K562 (cell line): ENCODE measurements around the gene TSEN54. TPM values are rescaled to one million over a fixed set of nuclear protein-coding genes. Genes with fewer than 3 reads are reported as not detected.
A peak's percentile ranks its signal among the peaks of the same experiment; 100 is the strongest.

Experiments
- ATAC-seq: fragments of 200-7000 bp; cut with Tn5 transposase; 3 replicates; pipeline ENCODE4 v1.9.1; 2020; ENCODE audit warnings: moderate library complexity
- BruUV-seq: library from RNA; stranded (reverse); fragments of 400-500 nt; replicated peaks from 2 replicates; lab custom pipeline; 2021; lab: Mats Ljungman, UMichigan
- CTCF ChIA-PET: fragments of 300-600 bp; formaldehyde crosslinking; extraction: SDS; loops from one replicate; lab custom pipeline; 2021; ENCODE audit warnings: low intra/inter-chr PET ratio; lab: Yijun Ruan, JAX
- POLR2A ChIA-PET: fragments of 300-600, 350-650 bp; sonication (Branson Sonifier 250); formaldehyde crosslinking; extraction: SDS; loops from one replicate; lab custom pipeline; 2021; ENCODE audit warnings: antibody characterized with exemption, inconsistent platforms; lab: Yijun Ruan, JAX
- DNase-seq, 4 experiments: peaks; one replicate each; pipeline versions ENCODE4 v3.0.0 to v3.0.0-alpha.2; 2011 to 2018; ENCODE audit warnings: low spot score in 3 of 4, mixed read lengths in 3 of 4; ENCODE audit errors: extremely low read depth in 1 of 4
- FAIRE-seq: peaks from 2 replicates; lab custom pipeline; 2011; peaks lifted over from hg19 to GRCh38; lab: Jason Lieb, UNC
- H2AFZ ChIP-seq: 2 replicates; pipeline ENCODE4 v1.6.0; 2011; ENCODE audit warnings: low read depth, low read length, control low read depth, inconsistent platforms
- H3K27ac ChIP-seq: fragments of 200-600 bp; 3 replicates; pipeline ENCODE4 v1.8.0; 2011; ENCODE audit warnings: low read depth, mild to moderate bottlenecking, control low read depth, inconsistent platforms, low read length, moderate library complexity, mixed read lengths; ENCODE audit errors: extremely low read depth
- H3K27me3 ChIP-seq, 2 experiments: fragments of 300-600 bp in 1 of 2; 2 replicates in 1 of 2; 3 replicates in 1 of 2; pipeline versions ENCODE4 v1.6.0 to v1.8.0; 2011; ENCODE audit warnings: inconsistent platforms in 2 of 2, low read length in 2 of 2, mild to moderate bottlenecking in 1 of 2, mixed read lengths in 1 of 2, moderate library complexity in 1 of 2; ENCODE audit not compliant: control insufficient read depth in 2 of 2, insufficient read depth in 2 of 2
- H3K36me3 ChIP-seq: fragments of 300-600 bp; 3 replicates; pipeline ENCODE4 v1.8.0; 2011; ENCODE audit warnings: mild to moderate bottlenecking, low read length, inconsistent platforms; ENCODE audit not compliant: control insufficient read depth, insufficient read depth
- H3K4me1 ChIP-seq, 2 experiments: fragments of 200-600 bp in 1 of 2; replicated peaks in 1 of 2; 2 replicates in 1 of 2; 3 replicates in 1 of 2; pipeline versions ENCODE4 v1.5.1 to v1.8.0; 2011; ENCODE audit warnings: inconsistent platforms in 2 of 2, low read length in 2 of 2, mild to moderate bottlenecking in 1 of 2, mixed read lengths in 1 of 2, moderate library complexity in 1 of 2; ENCODE audit not compliant: control insufficient read depth in 2 of 2, insufficient read depth in 2 of 2
- H3K4me2 ChIP-seq: 2 replicates; pipeline ENCODE4 v1.6.1; 2011; ENCODE audit warnings: low read length, control low read depth, inconsistent platforms, mixed read lengths; ENCODE audit not compliant: insufficient read depth
- H3K4me3 ChIP-seq: fragments of 200-600 bp; sonication (generic), shearing (Covaris generic); 2 replicates; pipeline ENCODE4 v1.5.1; 2016; ENCODE audit warnings: control low read depth, inconsistent platforms
- H3K79me2 ChIP-seq: fragments of 200-600 bp; 3 replicates; pipeline ENCODE4 v1.8.0; 2011; ENCODE audit warnings: low read length, inconsistent platforms; ENCODE audit not compliant: control insufficient read depth, insufficient read depth
- H3K9ac ChIP-seq, 2 experiments: 2 replicates each; pipeline versions ENCODE4 v1.6.0 to v1.6.1; 2011; ENCODE audit warnings: low read depth in 2 of 2, low read length in 2 of 2, control low read depth in 1 of 2, inconsistent platforms in 1 of 2, mild to moderate bottlenecking in 1 of 2, mixed read lengths in 1 of 2; ENCODE audit not compliant: insufficient read depth in 1 of 2
- H3K9me1 ChIP-seq: one replicate; pipeline ENCODE4 v1.6.0; 2011; ENCODE audit warnings: inconsistent platforms, mild to moderate bottlenecking, low read length, moderate library complexity; ENCODE audit not compliant: control insufficient read depth, insufficient read depth
- H3K9me3 ChIP-seq: replicated peaks from 2 replicates; pipeline ENCODE4 v1.5.1; 2011; ENCODE audit warnings: low read depth, low read length, inconsistent platforms; ENCODE audit not compliant: control insufficient read depth, insufficient read depth
- H4K20me1 ChIP-seq: replicated peaks from 2 replicates; pipeline ENCODE4 v1.6.1; 2011; ENCODE audit warnings: low read length, inconsistent platforms, mixed read lengths; ENCODE audit not compliant: control insufficient read depth, insufficient read depth
- HBP1 ChIP-seq: fragments of 450-650 bp; formaldehyde crosslinking; IDR thresholded peaks from 2 replicates; pipeline ENCODE4 v1.4.0; 2022; ENCODE audit warnings: missing genetic modification characterization
- HDAC8 ChIP-seq: fragments of 450-650 bp; IDR thresholded peaks from 2 replicates; pipeline ENCODE4 v1.6.1; 2016; ENCODE audit warnings: mild to moderate bottlenecking, missing genetic modification characterization, moderate library complexity, missing compliant biosample characterization
- POLR2G ChIP-seq: fragments of 200-400 bp; formaldehyde crosslinking; IDR thresholded peaks from 2 replicates; pipeline ENCODE4 v1.6.1; 2017; ENCODE audit warnings: low read depth, mild to moderate bottlenecking, antibody characterized with exemption, low read length, moderate library complexity
- RHOXF2B ChIP-seq: fragments of 250-450 bp; sonication (Bioruptor Pico); conservative IDR thresholded peaks from 2 replicates; pipeline ENCODE4 v1.5.1; 2021
- WGBS: fragments of 100-300 bp; shearing (Covaris generic); methylation state at CpG from one replicate; pipeline ENCODE4 v1.1.6; 2016; ENCODE audit warnings: low coverage, mixed read lengths; ENCODE audit not compliant: insufficient coverage; ENCODE audit errors: missing lambda C conversion rate; 5-methylcytosine and 5-hydroxymethylcytosine counted together
- in situ Hi-C: fragments of 300-500 bp; cut with MboI; formaldehyde crosslinking; loops from 4 replicates; pipeline ENCODE4 v1.15.0; 2018; ENCODE audit warnings: inconsistent platforms, mixed read lengths
- intact Hi-C: fragments of 100-400 bp; cut with micrococcal nuclease; formaldehyde crosslinking; loops from 2 replicates; pipeline ENCODE4 v1.14.2; 2022
- polyA plus RNA-seq, 8 experiments: library from polyadenylated mRNA; depleted of rRNA in 4 of 8; stranded (reverse) in 5 of 8; unstranded in 3 of 8; fragments of >200 nt; fragmentation: Nextera tagmentation in 2 of 8; fragmentation: Illumina TruSeq in 1 of 8; extraction: Ambion mirVana in 2 of 8; extraction: Trizol in 1 of 8; gene quantifications; 2 replicates each; pipeline versions ENCODE4 v1.2.1 to v1.2.3, GENCODE V29; 2011 to 2014; ENCODE audit warnings: inconsistent platforms in 1 of 8, missing spikeins in 1 of 8
- total RNA-seq, 7 experiments: library from RNA; depleted of rRNA in 6 of 7; stranded (reverse); fragments of >200 nt in 6 of 7; fragmentation: Illumina TruSeq in 2 of 7; extraction: Trizol in 2 of 7; gene quantifications; 2 replicates each; pipeline versions ENCODE4 v1.2.1 to v1.2.3, GENCODE V29; 2011 to 2021; ENCODE audit warnings: low replicate concordance in 1 of 7

TSEN54 gene
- total and polyA plus RNA-seq, 9 of the 15 experiments (the other 6 are each of a cell fraction or from before 2014, with no cell fraction given) = 5.9 to 64.3 (median 48.9) TPM

- Histone ChIP-seq H3K27ac (no peak overlapping the region), H3K36me3 (peaks cover 61% of the 10 kb centered on the region; the same call in 2 of the 3 replicates)
These were observed 20.3 kb upstream of the TSEN54 start for GRCh38 chr17:75496005-75496404.

More at GRCh38 chr17:75496005-75496404, 20.3 kb upstream of the TSEN54 start:
- H2AFZ ChIP-seq = no peak overlapping the region
- H3K4me1 ChIP-seq = peaks cover 0 to 40% of the 10 kb centered on the region in 2 experiments; a peak in 2 of 5 replicates
- ATAC-seq = no peak
- no peaks in the 10 kb centered on the region for H3K27me3 ChIP-seq
- 80% methylated on average over 8 of the region's 11 CpGs for WGBS
- H3K79me2 ChIP-seq = no peaks in the 10 kb centered on the region
- DNase-seq = no peak
- H3K9ac ChIP-seq = no peak overlapping the region
- no peak overlapping the region for H3K4me2 ChIP-seq
- no peak for FAIRE-seq
- POLR2A ChIA-PET = interaction anchor here (0.6 to 1.0 kb wide), 3 partner anchors 77 to 219 kb away, joined by 3 to 4 read pairs (median 3); no protein-coding TSS in a partner anchor
- in situ Hi-C loops (loop anchor here (5.0 kb wide), 1 partner anchor 69 kb away; no protein-coding TSS in a partner anchor), intact Hi-C loops (no loop called here)
- H3K9me1 ChIP-seq = peaks cover 3% of the 10 kb centered on the region
- no peak overlapping the region for H3K4me3 ChIP-seq
- CTCF ChIA-PET = no interaction called here
- no TSS peak for BruUV-seq
- no peaks in the 10 kb centered on the region for H4K20me1 ChIP-seq
- no peak for TF ChIP-seq HBP1 (CRISPR knock-in tag)
- no peak for TF ChIP-seq HDAC8 (tag)
- TF ChIP-seq RHOXF2B (CRISPR knock-in tag) = no peak
- 0 out of 2 replicates have a peak, but pooled peaks have one; percentile 31 for TF ChIP-seq POLR2G
- no peaks in the 10 kb centered on the region for H3K9me3 ChIP-seq
